ENCODE results near the gene ABCA13.

DNA sequence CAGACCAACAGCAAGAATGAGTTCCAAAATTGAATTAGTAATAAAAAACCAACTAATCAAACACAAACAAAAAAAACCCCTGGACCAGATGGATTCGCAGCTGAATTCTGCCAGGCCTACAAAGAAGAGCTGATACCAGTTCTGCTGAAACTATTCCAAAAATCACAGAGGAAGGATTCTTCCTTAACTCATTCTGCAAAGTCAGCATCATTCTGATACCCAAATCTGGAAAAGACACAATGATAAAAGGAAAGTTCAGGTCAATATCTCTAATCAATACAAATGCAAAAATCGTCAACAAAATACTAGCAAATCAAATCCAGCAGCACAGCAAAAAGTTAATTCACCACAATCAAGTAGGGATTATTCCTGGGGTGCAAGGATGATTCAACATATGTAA is 6.1 kb upstream of the ABCA13 start:
- TF ChIP-seq TAF1 (IDR thresholded peaks at IDR 0.05; ENCODE audit: borderline replicate concordance, insufficient read depth, low read length): no peak
- no peak for TF ChIP-seq REST (IDR thresholded peaks at IDR 0.05; ENCODE audit: insufficient read depth in 1 of 2, low read depth in 2 of 2, low read length in 2 of 2)
- TF ChIP-seq POLR2AphosphoS5 (IDR thresholded peaks at IDR 0.05; ENCODE audit: low read depth, low read length): no peak
- TF ChIP-seq SIN3A (IDR thresholded peaks at IDR 0.05; ENCODE audit: borderline replicate concordance, insufficient read depth, low read length): no peak
